DMS114 treated with DMSO at 0.1 percent for 48 hours (cell line): ENCODE results near the gene CD99L2.

Experiments
- DNase-seq: peaks from one replicate; lab custom pipeline; 2025; ENCODE audit not compliant: unreplicated experiment; lab: John Stamatoyannopoulos, UW

Gene CD99L2

GRCh38 chrX:150766351-150767044, 132.0 kb downstream of the CD99L2 start:
- DNase-seq, result no peak

GRCh38 chrX:150765782-150766350, 132.6 kb downstream of the CD99L2 start:
- DNase-seq, result no peak

GRCh38 chrX:150765237-150765636, 133.2 kb downstream of the CD99L2 start:
- no peak for DNase-seq

GRCh38 chrX:150763810-150764209, 134.7 kb downstream of the CD99L2 start:
- no peak for DNase-seq

- no peak for DNase-seq
Measured at GRCh38 chrX:150763303-150763797, 135.1 kb downstream of the CD99L2 start.

GRCh38 chrX:150762258-150763165, 136.0 kb downstream of the CD99L2 start:
- no peak for DNase-seq

- DNase-seq, result no peak
Measured at GRCh38 chrX:150761819-150762216, 136.7 kb downstream of the CD99L2 start.

- no peak for DNase-seq
Measured at GRCh38 chrX:150761176-150761818, 137.2 kb downstream of the CD99L2 start.

GRCh38 chrX:150759568-150760416, 138.7 kb downstream of the CD99L2 start:
- DNase-seq, result no peak

GRCh38 chrX:150757371-150757770, 141.1 kb downstream of the CD99L2 start:
- no peak for DNase-seq

- DNase-seq, result no peak
Measured at GRCh38 chrX:150753968-150754367, 144.5 kb downstream of the CD99L2 start.

- no peak for DNase-seq
Measured at GRCh38 chrX:150753357-150753756, 145.1 kb downstream of the CD99L2 start.

GRCh38 chrX:150752124-150752523, 146.3 kb downstream of the CD99L2 start:
- DNase-seq, result no peak

GRCh38 chrX:150736475-150736874, 162.0 kb downstream of the CD99L2 start:
- DNase-seq, result no peak

- no peak for DNase-seq
Measured at GRCh38 chrX:150731795-150732194, 166.7 kb downstream of the CD99L2 start.

- no peak for DNase-seq
Measured at GRCh38 chrX:150730719-150731118, 167.7 kb downstream of the CD99L2 start.

GRCh38 chrX:150729956-150730355, 168.5 kb downstream of the CD99L2 start:
- no peak for DNase-seq

GRCh38 chrX:150719621-150720020, 178.8 kb downstream of the CD99L2 start:
- DNase-seq, result no peak
